Measurements from ENCODE around the gene TMCC1. TPM values are rescaled to one million over a fixed set of nuclear protein-coding genes. Genes with fewer than 3 reads are reported as not detected.

Gene TMCC1
- polyA plus RNA-seq, 6 donors from 2014 or later = 4.0 to 7.4 (median 5.7) TPM

- H3K27ac Mint-ChIP-seq = no peak overlapping the region
- no peaks in the 10 kb centered on the region for H3K27me3 Mint-ChIP-seq
- no peaks in the 10 kb centered on the region for H3K36me3 Mint-ChIP-seq
- peaks cover 0 to 2% (median 0%) of the 10 kb centered on the region in 7 donors for H3K9me3 Mint-ChIP-seq
- DNase-seq = no peak
- H3K4me3 Mint-ChIP-seq = no peak overlapping the region
- ATAC-seq (ENCODE audit: low read depth in 2 of 2) = no peak
- peaks cover 11 to 23% (median 13%) of the 10 kb centered on the region in 3 donors for H3K4me1 Mint-ChIP-seq
Measured at GRCh38 chr3:129747136-129747535, 146.4 kb downstream of the TMCC1 start.

DNA sequence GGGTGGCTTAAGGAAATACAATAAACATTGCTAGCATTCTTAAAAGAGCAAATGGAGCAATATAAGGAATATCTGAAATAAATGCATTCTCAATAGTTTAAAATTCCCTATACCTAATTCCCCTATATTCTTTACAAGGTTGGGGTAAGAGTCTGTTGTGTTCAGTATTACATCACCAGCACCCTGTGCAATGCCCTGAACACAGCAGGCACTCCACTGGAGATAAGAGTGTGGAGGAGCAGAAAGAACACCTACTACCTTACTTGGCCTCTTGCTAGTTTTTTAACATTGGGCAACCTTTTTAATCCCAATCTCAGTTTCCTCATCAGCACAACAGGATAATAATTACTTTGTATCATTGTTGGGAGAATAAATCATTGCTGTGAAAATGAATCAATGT, 146.9 kb downstream of the TMCC1 start:
- H3K9me3 Mint-ChIP-seq = no peaks in the 10 kb centered on the region
- ATAC-seq (ENCODE audit: low read depth in 2 of 2) = no peak
- H3K36me3 Mint-ChIP-seq = no peaks in the 10 kb centered on the region
- H3K4me1 Mint-ChIP-seq = peaks cover 11 to 23% (median 16%) of the 10 kb centered on the region in 3 donors
- H3K27ac Mint-ChIP-seq = no peak overlapping the region
- H3K27me3 Mint-ChIP-seq = no peaks in the 10 kb centered on the region
- DNase-seq = no peak
- H3K4me3 Mint-ChIP-seq = no peak overlapping the region

GRCh38 chr3:129745253-129745652, 148.3 kb downstream of the TMCC1 start:
- Mint-ChIP-seq H3K27ac (no peak overlapping the region), H3K4me3 (no peak overlapping the region), H3K27me3 (no peaks in the 10 kb centered on the region), H3K9me3 (no peaks in the 10 kb centered on the region), H3K4me1 (peaks cover 11 to 23% (median 19%) of the 10 kb centered on the region in 3 donors), H3K36me3 (no peaks in the 10 kb centered on the region)
- no peak for ATAC-seq (ENCODE audit: low read depth in 2 of 2)
- DNase-seq = no peak

- no peaks in the 10 kb centered on the region for H3K27me3 Mint-ChIP-seq
- no peaks in the 10 kb centered on the region for H3K9me3 Mint-ChIP-seq
Measured at GRCh38 chr3:129741794-129742193, 151.7 kb downstream of the TMCC1 start.

DNA sequence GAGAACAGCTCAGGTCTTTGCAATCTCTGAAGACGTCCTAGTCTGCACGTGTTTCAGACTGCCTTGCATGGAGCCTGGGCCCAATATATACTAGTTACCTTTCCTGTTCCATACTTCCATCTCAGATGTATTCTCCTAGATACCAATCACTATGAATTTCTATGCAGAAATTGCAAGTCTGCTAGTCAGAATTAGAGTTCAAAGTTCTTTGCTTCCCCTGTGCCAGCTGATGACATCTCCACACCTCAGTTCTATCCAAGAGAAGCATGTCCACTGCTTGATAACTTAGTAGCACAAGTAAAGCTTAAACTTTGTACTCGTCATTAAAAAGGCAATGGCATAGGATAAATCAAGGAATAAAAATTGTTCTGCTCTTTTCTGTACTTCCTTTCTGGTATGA, 153.4 kb downstream of the TMCC1 start:
- Mint-ChIP-seq H3K27ac (no peak overlapping the region), H3K4me1 (peaks cover 15 to 18% (median 17%) of the 10 kb centered on the region in 3 donors), H3K9me3 (no peaks in the 10 kb centered on the region), H3K27me3 (no peaks in the 10 kb centered on the region), H3K4me3 (no peak overlapping the region), H3K36me3 (peaks cover 0 to 5% of the 10 kb centered on the region in 2 donors)
- DNase-seq (no peak), ATAC-seq (ENCODE audit: low read depth in 2 of 2) (no peak)

More at GRCh38 chr3:129741794-129742193, 151.7 kb downstream of the TMCC1 start:
- DNase-seq (no peak), ATAC-seq (ENCODE audit: low read depth in 2 of 2) (no peak)
- H3K27ac Mint-ChIP-seq = peak overlapping the region in 1 of 6 donors; percentile 29
- peaks cover 16 to 18% (median 17%) of the 10 kb centered on the region in 3 donors for H3K4me1 Mint-ChIP-seq
- peaks cover 0 to 5% of the 10 kb centered on the region in 2 donors for H3K36me3 Mint-ChIP-seq
- H3K4me3 Mint-ChIP-seq = no peak overlapping the region

GRCh38 chr3:129739634-129740033, 153.9 kb downstream of the TMCC1 start:
- peaks cover 0 to 5% of the 10 kb centered on the region in 2 donors for H3K36me3 Mint-ChIP-seq
- ATAC-seq (ENCODE audit: low read depth in 2 of 2) (no peak), DNase-seq (no peak)
- no peak overlapping the region for H3K27ac Mint-ChIP-seq
- no peaks in the 10 kb centered on the region for H3K9me3 Mint-ChIP-seq
- H3K27me3 Mint-ChIP-seq = no peaks in the 10 kb centered on the region
- no peak overlapping the region for H3K4me3 Mint-ChIP-seq
- peaks cover 10 to 18% (median 13%) of the 10 kb centered on the region in 3 donors for H3K4me1 Mint-ChIP-seq

DNA sequence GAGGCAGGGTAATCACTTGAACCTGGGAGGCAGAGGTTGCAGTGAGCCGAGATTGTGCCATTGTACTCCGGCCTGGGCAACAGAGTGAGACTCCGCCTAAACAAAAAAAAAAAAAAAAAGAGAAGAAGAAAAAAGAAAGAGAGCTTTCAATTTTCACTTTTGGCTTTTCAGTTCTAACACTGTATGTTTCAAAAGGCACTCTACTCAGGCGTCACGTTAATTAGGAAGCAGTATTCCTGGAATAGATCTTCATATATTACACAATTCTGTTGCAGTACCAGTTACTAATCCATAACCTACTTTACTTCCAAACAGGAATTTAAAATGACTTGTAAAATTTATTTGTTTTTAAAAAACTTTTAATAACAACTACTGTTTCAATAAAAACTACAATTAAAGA, 155.3 kb downstream of the TMCC1 start:
- Mint-ChIP-seq H3K27ac (peak overlapping the region in 1 of 6 donors; percentile 73), H3K36me3 (peaks cover 0 to 5% of the 10 kb centered on the region in 2 donors), H3K27me3 (no peaks in the 10 kb centered on the region), H3K4me1 (peaks cover 9 to 18% (median 13%) of the 10 kb centered on the region in 3 donors), H3K9me3 (no peaks in the 10 kb centered on the region), H3K4me3 (peak overlapping the region in 1 of 8 donors; percentile 19)
- ATAC-seq (ENCODE audit: low read depth in 2 of 2) (no peak), DNase-seq (no peak)

DNA sequence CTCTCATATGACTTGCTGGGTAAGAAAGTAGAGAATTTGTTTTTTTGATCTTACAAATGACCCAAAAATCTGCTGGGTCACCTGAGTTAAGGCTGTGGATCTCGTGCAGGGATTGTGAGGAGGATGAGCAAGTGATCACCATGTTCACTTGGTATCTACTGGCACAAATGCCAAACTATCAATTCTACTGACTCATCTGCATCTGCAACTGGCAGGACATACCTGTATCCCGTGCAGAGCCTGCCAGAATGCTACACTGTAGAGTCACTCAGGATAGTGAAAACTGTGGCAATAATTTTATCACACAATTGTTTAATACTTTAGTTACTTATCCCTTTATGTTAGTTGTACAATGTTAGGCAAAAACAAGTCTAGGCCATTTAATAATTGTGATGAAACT, 157.4 kb downstream of the TMCC1 start:
- H3K36me3 Mint-ChIP-seq = peaks cover 0 to 5% of the 10 kb centered on the region in 2 donors
- no peaks in the 10 kb centered on the region for H3K9me3 Mint-ChIP-seq
- H3K4me3 Mint-ChIP-seq = no peak overlapping the region
- ATAC-seq (ENCODE audit: low read depth in 2 of 2) (no peak), DNase-seq (no peak)
- H3K27ac Mint-ChIP-seq = no peak overlapping the region
- no peaks in the 10 kb centered on the region for H3K27me3 Mint-ChIP-seq
- peaks cover 0 to 12% (median 3%) of the 10 kb centered on the region in 3 donors for H3K4me1 Mint-ChIP-seq

DNA sequence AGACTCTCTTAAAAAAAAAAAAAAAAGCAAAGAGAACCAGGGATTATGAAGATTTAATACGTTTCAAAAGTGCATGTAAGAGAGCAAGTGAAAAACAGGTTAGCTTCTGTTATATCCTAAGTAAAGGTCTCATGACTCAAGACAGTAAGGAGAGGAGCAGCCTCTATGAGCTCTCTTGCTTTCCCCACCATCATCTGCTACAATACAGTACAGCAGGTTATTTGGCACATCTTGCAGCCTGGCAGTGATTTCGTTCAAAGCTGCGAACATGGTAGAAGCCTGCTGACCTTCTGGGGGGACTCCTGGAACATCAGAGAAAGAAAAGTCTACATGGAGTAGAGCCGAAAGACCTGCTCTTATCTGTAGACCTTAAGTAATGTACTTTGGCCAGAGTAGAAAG, 157.9 kb downstream of the TMCC1 start:
- Mint-ChIP-seq H3K4me1 (peaks cover 0 to 12% (median 3%) of the 10 kb centered on the region in 3 donors), H3K27me3 (no peaks in the 10 kb centered on the region), H3K27ac (peak overlapping the region in 1 of 6 donors; percentile 59)

DNA sequence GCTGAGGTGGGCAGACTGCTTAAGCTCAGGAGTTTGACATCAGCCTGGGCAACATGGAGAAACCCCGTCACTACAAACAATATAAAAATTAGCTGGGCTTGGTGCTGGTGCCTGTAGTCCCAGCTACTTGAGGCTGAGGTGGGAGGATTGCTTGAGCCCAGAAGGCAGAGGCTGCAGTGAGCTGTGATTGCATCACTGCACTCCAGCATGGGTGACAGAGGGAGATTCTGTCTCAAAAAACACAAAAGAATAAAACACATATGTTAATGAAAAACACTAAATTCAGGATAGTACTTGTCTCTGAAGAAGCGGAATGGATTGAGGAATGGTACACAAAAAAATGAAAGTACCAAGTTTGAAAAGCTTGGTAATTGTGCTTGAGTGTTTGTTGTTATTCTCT, 159.1 kb downstream of the TMCC1 start:
- H3K4me1 Mint-ChIP-seq = peaks cover 0 to 12% (median 3%) of the 10 kb centered on the region in 3 donors
- H3K9me3 Mint-ChIP-seq = no peaks in the 10 kb centered on the region
- DNase-seq = no peak
- peak overlapping the region in 1 of 6 donors; percentile 20 for H3K27ac Mint-ChIP-seq
- peaks cover 0 to 5% of the 10 kb centered on the region in 2 donors for H3K36me3 Mint-ChIP-seq
- H3K27me3 Mint-ChIP-seq = no peaks in the 10 kb centered on the region
- H3K4me3 Mint-ChIP-seq = no peak overlapping the region
- ATAC-seq (ENCODE audit: low read depth in 2 of 2) = no peak

More for the DNA sequence above, 157.9 kb downstream of the TMCC1 start:
- ATAC-seq (ENCODE audit: low read depth in 2 of 2) (no peak), DNase-seq (no peak)
- Mint-ChIP-seq H3K4me3 (no peak overlapping the region), H3K9me3 (no peaks in the 10 kb centered on the region), H3K36me3 (peaks cover 0 to 5% of the 10 kb centered on the region in 2 donors)

- peak overlapping the region in 1 of 8 donors; percentile 29 for H3K4me3 Mint-ChIP-seq
- H3K27me3 Mint-ChIP-seq = no peaks in the 10 kb centered on the region
- DNase-seq (no peak), ATAC-seq (ENCODE audit: low read depth in 2 of 2) (no peak)
- peaks cover 0 to under 1% of the 10 kb centered on the region in 2 donors for H3K36me3 Mint-ChIP-seq
- H3K27ac Mint-ChIP-seq = peak overlapping the region in 1 of 6 donors; percentile 69
- H3K9me3 Mint-ChIP-seq = no peaks in the 10 kb centered on the region
- no peaks in the 10 kb centered on the region for H3K4me1 Mint-ChIP-seq
Measured at GRCh38 chr3:129732200-129732876, 161.2 kb downstream of the TMCC1 start.

DNA sequence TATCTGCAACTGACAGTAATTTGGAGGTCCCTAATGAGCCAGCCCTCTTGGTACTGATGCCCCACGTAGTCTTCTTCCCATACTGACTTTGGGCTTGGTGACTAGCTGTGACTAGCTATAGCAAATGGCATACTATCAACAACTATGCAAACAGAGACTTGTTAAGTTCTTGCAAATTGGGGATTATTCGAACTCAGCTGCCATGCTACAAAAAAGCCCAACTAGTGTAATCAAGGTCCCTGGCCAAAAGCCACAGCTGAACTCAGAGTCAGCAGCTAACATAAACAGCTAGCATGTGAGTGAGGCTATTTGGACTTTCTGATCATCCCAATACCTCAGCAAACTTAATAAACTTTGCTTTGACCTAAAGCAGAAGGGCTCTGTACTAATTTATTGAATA, 165.8 kb downstream of the TMCC1 start:
- ATAC-seq (ENCODE audit: low read depth in 2 of 2) (no peak), DNase-seq (no peak)
- Mint-ChIP-seq H3K4me1 (no peaks in the 10 kb centered on the region), H3K9me3 (no peaks in the 10 kb centered on the region), H3K36me3 (no peaks in the 10 kb centered on the region), H3K27me3 (no peaks in the 10 kb centered on the region), H3K4me3 (no peak overlapping the region), H3K27ac (no peak overlapping the region)

DNA sequence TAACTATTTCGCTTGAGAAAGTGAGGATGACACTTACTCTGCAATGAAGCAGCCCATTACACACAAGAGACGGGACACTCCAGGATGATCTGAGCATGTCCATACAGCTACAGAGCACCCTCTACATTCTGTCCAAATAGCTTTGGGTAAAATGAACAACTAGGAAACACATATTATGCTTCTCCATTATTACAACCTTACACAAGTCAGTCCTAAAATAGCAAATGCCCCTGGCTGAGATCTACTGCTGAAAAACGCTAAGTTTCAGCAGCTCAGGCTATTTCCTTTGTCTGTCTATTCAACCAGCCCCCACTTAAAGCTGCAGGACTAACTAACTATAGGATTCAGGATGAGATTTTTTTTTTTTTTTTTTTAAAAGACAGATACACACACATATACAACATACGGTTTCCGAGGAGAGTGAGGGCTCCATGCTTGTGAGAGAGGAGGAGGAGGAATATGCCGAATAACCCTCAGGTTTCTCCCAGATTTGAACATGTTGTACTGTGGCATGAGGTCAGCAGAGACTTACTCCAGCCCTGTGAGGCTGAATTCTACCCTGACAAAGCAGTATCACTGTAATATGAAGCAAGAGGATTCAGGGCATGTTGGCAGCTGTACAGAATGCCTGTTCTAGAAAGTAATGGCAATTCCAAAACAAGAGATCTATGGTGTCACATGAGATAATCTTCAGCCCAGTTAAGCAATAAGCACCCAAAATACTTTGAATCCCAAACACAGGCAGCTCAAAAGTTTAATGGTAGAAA, 169.8 kb downstream of the TMCC1 start:
- Mint-ChIP-seq H3K4me1 (no peaks in the 10 kb centered on the region), H3K9me3 (no peaks in the 10 kb centered on the region), H3K4me3 (no peak overlapping the region), H3K36me3 (no peaks in the 10 kb centered on the region), H3K27ac (peak overlapping the region in 1 of 6 donors; percentile 54), H3K27me3 (no peaks in the 10 kb centered on the region)
- DNase-seq (no peak), ATAC-seq (ENCODE audit: low read depth in 2 of 2) (no peak)

GRCh38 chr3:129722527-129722926, 171.0 kb downstream of the TMCC1 start:
- DNase-seq = no peak
- no peaks in the 10 kb centered on the region for H3K4me1 Mint-ChIP-seq
- no peaks in the 10 kb centered on the region for H3K9me3 Mint-ChIP-seq
- H3K36me3 Mint-ChIP-seq = no peaks in the 10 kb centered on the region
- ATAC-seq (ENCODE audit: low read depth in 2 of 2) = no peak
- no peaks in the 10 kb centered on the region for H3K27me3 Mint-ChIP-seq
- peak overlapping the region in 1 of 6 donors; percentile 72 for H3K27ac Mint-ChIP-seq
- no peak overlapping the region for H3K4me3 Mint-ChIP-seq
